HepG2 (cell line): ENCODE data around the gene FMNL1. TPM values are rescaled to one million over a fixed set of nuclear protein-coding genes. Genes with fewer than 3 reads are reported as not detected.

Experiments used
- HIC2 ChIP-seq: sonication (generic); formaldehyde crosslinking; IDR thresholded peaks from 2 replicates; pipeline ENCODE4 v1.9.0; 2022; ENCODE audit warnings: low read depth, missing genetic modification reagents
- NBN ChIP-seq: fragments of 450-650 bp; conservative IDR thresholded peaks from 2 replicates; pipeline ENCODE4 v1.6.1; 2017
- PRDM4 ChIP-seq: sonication (generic); formaldehyde crosslinking; IDR thresholded peaks from 2 replicates; pipeline ENCODE4 v1.9.0; 2021; ENCODE audit warnings: missing genetic modification reagents, borderline replicate concordance
- TCF7L2 ChIP-seq: IDR thresholded peaks from 2 replicates; pipeline ENCODE4 v1.6.1; 2011; ENCODE audit warnings: mild to moderate bottlenecking, low read depth, low read length, moderate library complexity
- ZBTB4 ChIP-seq: sonication (generic); formaldehyde crosslinking; IDR thresholded peaks from 2 replicates; pipeline ENCODE4 v1.4.0; 2020; ENCODE audit warnings: missing genetic modification reagents, mild to moderate bottlenecking, borderline replicate concordance
- ZNF17 ChIP-seq: sonication (generic); formaldehyde crosslinking; IDR thresholded peaks from 2 replicates; pipeline ENCODE4 v1.5.0; 2020; ENCODE audit warnings: mild to moderate bottlenecking, missing genetic modification reagents
- polyA plus RNA-seq, 8 experiments: library from polyadenylated mRNA; depleted of rRNA in 3 of 8; stranded (reverse) in 7 of 8; unstranded in 1 of 8; fragments of >200 nt; fragmentation: Illumina TruSeq in 4 of 8; extraction: Trizol in 4 of 8; gene quantifications; 2 replicates each; pipeline versions ENCODE4 v1.2.1 to v1.2.3, GENCODE V29; 2011 to 2016; ENCODE audit warnings: low read depth in 4 of 8, missing spikeins in 1 of 8, mixed read lengths in 1 of 8; ENCODE audit not compliant: insufficient read depth in 1 of 8
- total RNA-seq, 5 experiments: library from RNA; depleted of rRNA; stranded (reverse); fragments of >200 nt; fragmentation: Illumina TruSeq; extraction: Trizol; gene quantifications; 2 replicates each; pipeline ENCODE4 v1.2.3, GENCODE V29; 2016; ENCODE audit warnings: low read depth in 1 of 5
- TF ChIP-seq, protein P1 (sequence below): sonication (generic); formaldehyde crosslinking; IDR thresholded peaks from 2 replicates; pipeline ENCODE4 v1.4.0; 2020; ENCODE audit warnings: missing genetic modification reagents
- TF ChIP-seq, protein P2 (sequence below): IDR thresholded peaks from 2 replicates; pipeline ENCODE4 v1.6.1; 2016; ENCODE audit warnings: missing compliant biosample characterization, missing genetic modification reagents, borderline replicate concordance
- TF ChIP-seq, protein P3 (sequence below): IDR thresholded peaks from 2 replicates; pipeline ENCODE4 v1.6.1; 2018; ENCODE audit warnings: missing genetic modification reagents
- TF ChIP-seq, protein P4 (sequence below): sonication (generic); formaldehyde crosslinking; IDR thresholded peaks from 2 replicates; pipeline ENCODE4 v1.8.0; 2022; ENCODE audit warnings: mild to moderate bottlenecking, missing genetic modification reagents; ENCODE audit not compliant: insufficient replicate concordance

The FMNL1 gene
- total and polyA plus RNA-seq, 2 of the 13 experiments (the other 11 are each of a cell fraction or from before 2014, with no cell fraction given): 0.53 to 0.70 TPM

GRCh38 chr17:45247429-45248131 is 25.9 kb downstream of the FMNL1 start (continued):
- TF ChIP-seq PRDM4 (CRISPR knock-in tag) (no peak), ZBTB4 (CRISPR knock-in tag) (no peak), ZNF17 (no peak), NBN (no peak), HIC2 (CRISPR knock-in tag) (no peak), TCF7L2 (no peak)
- TF ChIP-seq, protein P1, sequence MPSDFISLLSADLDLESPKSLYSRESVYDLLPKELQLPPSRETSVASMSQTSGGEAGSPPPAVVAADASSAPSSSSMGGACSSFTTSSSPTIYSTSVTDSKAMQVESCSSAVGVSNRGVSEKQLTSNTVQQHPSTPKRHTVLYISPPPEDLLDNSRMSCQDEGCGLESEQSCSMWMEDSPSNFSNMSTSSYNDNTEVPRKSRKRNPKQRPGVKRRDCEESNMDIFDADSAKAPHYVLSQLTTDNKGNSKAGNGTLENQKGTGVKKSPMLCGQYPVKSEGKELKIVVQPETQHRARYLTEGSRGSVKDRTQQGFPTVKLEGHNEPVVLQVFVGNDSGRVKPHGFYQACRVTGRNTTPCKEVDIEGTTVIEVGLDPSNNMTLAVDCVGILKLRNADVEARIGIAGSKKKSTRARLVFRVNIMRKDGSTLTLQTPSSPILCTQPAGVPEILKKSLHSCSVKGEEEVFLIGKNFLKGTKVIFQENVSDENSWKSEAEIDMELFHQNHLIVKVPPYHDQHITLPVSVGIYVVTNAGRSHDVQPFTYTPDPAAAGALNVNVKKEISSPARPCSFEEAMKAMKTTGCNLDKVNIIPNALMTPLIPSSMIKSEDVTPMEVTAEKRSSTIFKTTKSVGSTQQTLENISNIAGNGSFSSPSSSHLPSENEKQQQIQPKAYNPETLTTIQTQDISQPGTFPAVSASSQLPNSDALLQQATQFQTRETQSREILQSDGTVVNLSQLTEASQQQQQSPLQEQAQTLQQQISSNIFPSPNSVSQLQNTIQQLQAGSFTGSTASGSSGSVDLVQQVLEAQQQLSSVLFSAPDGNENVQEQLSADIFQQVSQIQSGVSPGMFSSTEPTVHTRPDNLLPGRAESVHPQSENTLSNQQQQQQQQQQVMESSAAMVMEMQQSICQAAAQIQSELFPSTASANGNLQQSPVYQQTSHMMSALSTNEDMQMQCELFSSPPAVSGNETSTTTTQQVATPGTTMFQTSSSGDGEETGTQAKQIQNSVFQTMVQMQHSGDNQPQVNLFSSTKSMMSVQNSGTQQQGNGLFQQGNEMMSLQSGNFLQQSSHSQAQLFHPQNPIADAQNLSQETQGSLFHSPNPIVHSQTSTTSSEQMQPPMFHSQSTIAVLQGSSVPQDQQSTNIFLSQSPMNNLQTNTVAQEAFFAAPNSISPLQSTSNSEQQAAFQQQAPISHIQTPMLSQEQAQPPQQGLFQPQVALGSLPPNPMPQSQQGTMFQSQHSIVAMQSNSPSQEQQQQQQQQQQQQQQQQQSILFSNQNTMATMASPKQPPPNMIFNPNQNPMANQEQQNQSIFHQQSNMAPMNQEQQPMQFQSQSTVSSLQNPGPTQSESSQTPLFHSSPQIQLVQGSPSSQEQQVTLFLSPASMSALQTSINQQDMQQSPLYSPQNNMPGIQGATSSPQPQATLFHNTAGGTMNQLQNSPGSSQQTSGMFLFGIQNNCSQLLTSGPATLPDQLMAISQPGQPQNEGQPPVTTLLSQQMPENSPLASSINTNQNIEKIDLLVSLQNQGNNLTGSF (CRISPR knock-in tag): no peak
- TF ChIP-seq, protein P2, sequence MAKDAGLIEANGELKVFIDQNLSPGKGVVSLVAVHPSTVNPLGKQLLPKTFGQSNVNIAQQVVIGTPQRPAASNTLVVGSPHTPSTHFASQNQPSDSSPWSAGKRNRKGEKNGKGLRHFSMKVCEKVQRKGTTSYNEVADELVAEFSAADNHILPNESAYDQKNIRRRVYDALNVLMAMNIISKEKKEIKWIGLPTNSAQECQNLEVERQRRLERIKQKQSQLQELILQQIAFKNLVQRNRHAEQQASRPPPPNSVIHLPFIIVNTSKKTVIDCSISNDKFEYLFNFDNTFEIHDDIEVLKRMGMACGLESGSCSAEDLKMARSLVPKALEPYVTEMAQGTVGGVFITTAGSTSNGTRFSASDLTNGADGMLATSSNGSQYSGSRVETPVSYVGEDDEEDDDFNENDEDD (CRISPR knock-in tag): peak; percentile 56; the same call in 1 of the 2 replicates
- TF ChIP-seq, protein P3, sequence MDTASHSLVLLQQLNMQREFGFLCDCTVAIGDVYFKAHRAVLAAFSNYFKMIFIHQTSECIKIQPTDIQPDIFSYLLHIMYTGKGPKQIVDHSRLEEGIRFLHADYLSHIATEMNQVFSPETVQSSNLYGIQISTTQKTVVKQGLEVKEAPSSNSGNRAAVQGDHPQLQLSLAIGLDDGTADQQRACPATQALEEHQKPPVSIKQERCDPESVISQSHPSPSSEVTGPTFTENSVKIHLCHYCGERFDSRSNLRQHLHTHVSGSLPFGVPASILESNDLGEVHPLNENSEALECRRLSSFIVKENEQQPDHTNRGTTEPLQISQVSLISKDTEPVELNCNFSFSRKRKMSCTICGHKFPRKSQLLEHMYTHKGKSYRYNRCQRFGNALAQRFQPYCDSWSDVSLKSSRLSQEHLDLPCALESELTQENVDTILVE (CRISPR knock-in tag): peak; percentile 50; the same call in 1 of the 2 replicates
- TF ChIP-seq, protein P4, sequence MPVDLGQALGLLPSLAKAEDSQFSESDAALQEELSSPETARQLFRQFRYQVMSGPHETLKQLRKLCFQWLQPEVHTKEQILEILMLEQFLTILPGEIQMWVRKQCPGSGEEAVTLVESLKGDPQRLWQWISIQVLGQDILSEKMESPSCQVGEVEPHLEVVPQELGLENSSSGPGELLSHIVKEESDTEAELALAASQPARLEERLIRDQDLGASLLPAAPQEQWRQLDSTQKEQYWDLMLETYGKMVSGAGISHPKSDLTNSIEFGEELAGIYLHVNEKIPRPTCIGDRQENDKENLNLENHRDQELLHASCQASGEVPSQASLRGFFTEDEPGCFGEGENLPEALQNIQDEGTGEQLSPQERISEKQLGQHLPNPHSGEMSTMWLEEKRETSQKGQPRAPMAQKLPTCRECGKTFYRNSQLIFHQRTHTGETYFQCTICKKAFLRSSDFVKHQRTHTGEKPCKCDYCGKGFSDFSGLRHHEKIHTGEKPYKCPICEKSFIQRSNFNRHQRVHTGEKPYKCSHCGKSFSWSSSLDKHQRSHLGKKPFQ (CRISPR knock-in tag): peak; percentile 71
